Ovary (tissue), 3 donors: ENCODE measurements around the gene OR14A16.

Experiments used
- CTCF ChIP-seq, 3 donors: fragments of 450-650 bp in 2 of 3; fragments of 200-600 bp in 1 of 3; IDR thresholded peaks; one replicate each; pipeline versions ENCODE4 v1.5.1 to v1.8.0; 2016 to 2022; ENCODE audit warnings: antibody characterized with exemption in 3 of 3, mild to moderate bottlenecking in 1 of 3
- POLR2A ChIP-seq: fragments of 450-650 bp; IDR thresholded peaks from one replicate; pipeline ENCODE4 v1.6.1; 2017; ENCODE audit warnings: antibody characterized with exemption, mild to moderate bottlenecking, moderate library complexity
- donor health status: DM: no; HTN: no; CAD: no.

GRCh38 chr1:247825362-247825761, 1.4 kb upstream of the OR14A16 start:
- TF ChIP-seq POLR2A (no peak), CTCF (IDR thresholded peaks at IDR 0.05) (no peak)
